Psoas muscle (tissue), 8 donors: ENCODE results near the gene MBD3L2. TPM values are rescaled to one million over a fixed set of nuclear protein-coding genes. Genes with fewer than 3 reads are reported as not detected.
"Not testable (repeated sequence)": the region's sequence is repeated elsewhere in the genome, so short reads cannot be mapped to it uniquely, and the experiment has no call there.

Experiments used
- ATAC-seq, 4 donors: fragments of 200-7000 bp; cut with Tn5 transposase; one replicate each; pipeline ENCODE4 v1.9.1; 2020; ENCODE audit warnings: moderate library complexity in 3 of 4, mild to moderate bottlenecking in 2 of 4
- DNase-seq, 2 donors: peaks; one replicate each; pipeline ENCODE4 v3.0.0-alpha.2; 2020
- H3K27ac ChIP-seq: fragments of 200-600 bp; one replicate; pipeline ENCODE4 v1.8.0; 2022
- H3K27me3 ChIP-seq, 3 donors: fragments of 200-600 bp in 1 of 3; one replicate each; pipeline versions ENCODE4 v1.6.1 to v1.8.0; 2013 to 2022; ENCODE audit warnings: low read length in 2 of 3, mild to moderate bottlenecking in 2 of 3, moderate library complexity in 1 of 3; ENCODE audit not compliant: insufficient read depth in 3 of 3
- H3K36me3 ChIP-seq, 2 donors: fragments of 200-600 bp in 1 of 2; one replicate each; pipeline versions ENCODE4 v1.6.1 to v1.8.0; 2013 to 2022; ENCODE audit warnings: low read depth in 1 of 2, mild to moderate bottlenecking in 1 of 2, moderate library complexity in 1 of 2; ENCODE audit not compliant: insufficient read depth in 1 of 2
- H3K4me1 ChIP-seq: fragments of 200-600 bp; one replicate; pipeline ENCODE4 v1.8.0; 2022
- H3K4me3 ChIP-seq: fragments of 200-600 bp; one replicate; pipeline ENCODE4 v1.8.0; 2022; ENCODE audit warnings: mild to moderate bottlenecking
- H3K9me3 ChIP-seq: fragments of 200-600 bp; one replicate; pipeline ENCODE4 v1.8.0; 2022
- CTCF ChIP-seq: fragments of 200-600 bp; IDR thresholded peaks from one replicate; pipeline ENCODE4 v1.8.0; 2022; ENCODE audit warnings: antibody characterized with exemption
- WGBS, 3 donors: extraction: QIAGEN DNeasy Blood & Tissue Kit; methylation state at CpG; one replicate each; pipeline versions ENCODE4 v1.1.6 to v1.1.7; 2013; 5-methylcytosine and 5-hydroxymethylcytosine counted together
- intact Hi-C, 2 donors: fragments of 100-400 bp; cut with DNase I; formaldehyde crosslinking; loops; one replicate each; pipeline versions ENCODE4 v1.11.0 to v1.14.2; 2022
- polyA plus RNA-seq, 3 donors: library from polyadenylated mRNA; stranded (reverse); fragments of 200-250 nt; gene quantifications; one replicate each; pipeline ENCODE4 v1.2.3, GENCODE V29; 2013
- total RNA-seq, 4 donors: library from RNA; stranded (reverse); fragmentation: NEBNext Ultra II Directional in 2 of 4; extraction: Animal tissue kit (Norgen Biotek cat#: 25700) in 2 of 4; gene quantifications; one replicate each; pipeline versions ENCODE4 v1.2.1 to v1.2.4, GENCODE V29; 2021 to 2023
- donor health status: healthy with polysubstance abuse.
- donor health status: DM: no; HTN: no; CAD: no; lungs with moderate emphysema.
- donor health status: Bipolar disorder and iron deficiency.
- donor health status: healthy.
- donor health status: DM: yes; HTN: yes; CAD: no.
- donor health status: DM: no; HTN: no; CAD: no.
- donor health status: DM: no; HTN: no; CAD: no.
- donor health status: DM: yes; HTN: yes; CAD: no.

MBD3L2 gene
- total and polyA plus RNA-seq, 7 donors, result not detected

GRCh38 chr19:7056371-7056770 is 7.2 kb downstream of the MBD3L2 start:
- H3K27me3 ChIP-seq, H3K27ac ChIP-seq, H3K36me3 ChIP-seq, DNase-seq, H3K4me3 ChIP-seq, H3K9me3 ChIP-seq, intact Hi-C loops, ATAC-seq, H3K4me1 ChIP-seq: not testable (repeated sequence)
- 66 to 81% (median 80%) methylated on average over 7 to 8 of the region's 16 CpGs for WGBS, 3 donors

DNA sequence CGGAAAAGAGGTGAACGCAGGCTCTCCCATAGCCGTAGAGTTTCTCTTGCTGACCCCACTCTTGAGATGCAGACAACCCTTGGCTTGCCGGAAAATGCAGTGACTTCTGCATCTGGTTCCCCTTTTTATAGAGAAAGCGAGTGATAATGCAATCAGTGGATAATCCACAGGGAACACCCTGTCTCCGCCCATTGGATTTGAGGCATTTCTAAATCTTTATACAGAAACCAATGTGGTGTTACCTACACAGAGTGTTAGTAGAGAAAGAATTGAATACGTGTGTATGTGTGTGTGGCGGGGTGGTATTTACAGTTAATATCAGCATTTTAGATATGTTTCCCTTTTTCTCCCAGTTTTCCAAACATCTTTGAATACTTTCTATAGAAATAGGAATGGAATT is 9.5 kb downstream of the MBD3L2 start, which contains the start of gene MBD3L3:
TSS of gene MBD3L3 (minus strand) at position 101 of the 400 bp plus-strand sequence. CDS start at position 30, 71 bp downstream.
- H3K36me3 ChIP-seq, H3K4me3 ChIP-seq, H3K9me3 ChIP-seq, ATAC-seq, DNase-seq, H3K27me3 ChIP-seq, H3K4me1 ChIP-seq, H3K27ac ChIP-seq, intact Hi-C loops: not testable (repeated sequence)
- WGBS, 3 donors, result no CpG with 5 or more reads among the region's 8 CpGs

DNA sequence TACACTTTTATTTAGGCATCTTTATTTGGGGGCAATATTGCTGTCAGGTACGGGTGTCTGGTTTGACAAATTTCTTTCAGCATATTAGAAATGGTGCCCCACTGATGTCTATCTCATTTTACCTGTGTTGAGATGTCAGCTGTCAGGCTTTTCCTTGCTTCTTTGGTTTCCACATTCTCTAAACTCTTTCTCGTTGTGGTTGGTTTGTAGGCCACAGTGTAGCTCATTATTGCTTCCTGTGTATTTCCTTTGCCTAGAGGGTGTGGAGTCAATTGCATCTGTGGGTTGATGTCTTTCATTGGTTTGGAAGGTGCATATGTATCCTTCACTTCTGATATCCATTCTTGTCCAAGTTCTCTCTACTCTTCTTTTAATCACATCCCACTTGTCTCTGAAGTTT is 10.9 kb downstream of the MBD3L2 start:
- H3K4me1 ChIP-seq, result not testable (repeated sequence)
- WGBS, 3 donors, result 53 to 60% (median 54%) methylated on average over 1 of the region's 2 CpGs

DNA sequence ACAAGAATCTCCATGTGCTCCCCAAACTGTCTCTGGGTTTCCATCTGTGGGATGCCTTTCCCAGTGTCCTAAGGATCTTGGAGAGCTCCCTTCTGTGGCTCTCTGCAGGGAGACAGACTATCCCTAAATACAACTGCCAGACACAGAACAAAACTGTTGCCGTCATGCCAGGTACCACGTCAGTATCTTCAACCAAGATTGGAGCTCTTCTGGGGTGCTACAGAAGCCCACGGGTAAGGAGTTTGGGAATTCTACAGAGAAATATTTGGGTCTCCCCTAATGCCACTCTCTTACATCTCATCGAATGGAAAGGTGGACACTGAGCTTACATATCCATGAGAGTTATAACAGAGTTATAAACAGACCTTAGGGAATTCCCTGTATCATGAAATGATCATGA is 14.2 kb downstream of the MBD3L2 start:
- WGBS, 3 donors, result 64 to 72% (median 67%) methylated on average over 4 of the region's 4 CpGs

More for the DNA sequence above, 10.9 kb downstream of the MBD3L2 start:
- H3K36me3 ChIP-seq, DNase-seq, ATAC-seq, H3K9me3 ChIP-seq, H3K27me3 ChIP-seq, H3K27ac ChIP-seq, H3K4me3 ChIP-seq: not testable (repeated sequence)
- intact Hi-C loops, result loop anchor here in 1 of 2 donors (10.0 kb wide), 1 partner anchor 1775 kb away; the partner anchor contains the start of genes MBD3L1 and ZNF558

GRCh38 chr19:7063764-7064418 is 14.8 kb downstream of the MBD3L2 start:
- TF ChIP-seq CTCF, result no peak
- Histone ChIP-seq H3K36me3 (no peaks in the 10 kb centered on the region), H3K27me3 (peaks cover 0 to 1% (median 0%) of the 10 kb centered on the region in 3 donors), H3K9me3 (no peaks in the 10 kb centered on the region), H3K4me1 (no peaks in the 10 kb centered on the region), H3K4me3 (no peak overlapping the region), H3K27ac (no peak overlapping the region)
- intact Hi-C loops, result loop anchor here in 1 of 2 donors (10.0 kb wide), 1 partner anchor 1771 kb away; the partner anchor contains the start of genes MBD3L1 and ZNF558
- DNase-seq (no peak), ATAC-seq (no peak)
- WGBS, 3 donors, result 86 to 90% (median 86%) methylated on average over 9 of the region's 9 CpGs

More for the DNA sequence above, 14.2 kb downstream of the MBD3L2 start:
- intact Hi-C loops, result loop anchor here in 1 of 2 donors (10.0 kb wide), 1 partner anchor 1771 kb away; the partner anchor contains the start of genes MBD3L1 and ZNF558
- Histone ChIP-seq H3K36me3 (no peaks in the 10 kb centered on the region), H3K9me3 (no peaks in the 10 kb centered on the region), H3K4me3 (no peak overlapping the region), H3K27me3 (peaks cover 0 to 1% (median 0%) of the 10 kb centered on the region in 3 donors), H3K4me1 (no peaks in the 10 kb centered on the region), H3K27ac (no peak overlapping the region)
- DNase-seq (no peak), ATAC-seq (no peak)
- TF ChIP-seq CTCF, result no peak

GRCh38 chr19:7067122-7067521 is 18.0 kb downstream of the MBD3L2 start:
- intact Hi-C loops, result loop anchor here in 1 of 2 donors (10.0 kb wide), 1 partner anchor 1768 kb away; the partner anchor contains the start of genes MBD3L1 and ZNF558
- DNase-seq, ATAC-seq, H3K4me3 ChIP-seq, H3K27ac ChIP-seq, H3K27me3 ChIP-seq, H3K4me1 ChIP-seq, H3K9me3 ChIP-seq: not testable (repeated sequence)
- peaks cover 5 to 18% of the 10 kb centered on the region in 2 donors for H3K36me3 ChIP-seq
- WGBS, 3 donors, result 34 to 43% (median 42%) methylated on average over 13 of the region's 13 CpGs
